A549 (cell line): ENCODE measurements around the gene EPHB1. TPM values are rescaled to one million over a fixed set of nuclear protein-coding genes. Genes with fewer than 3 reads are reported as not detected.

Experiments used
- ATAC-seq, 2 experiments: fragments of 200-7000 bp in 1 of 2; fragments of >200 bp in 1 of 2; cut with Nextera tagmentation in 1 of 2; cut with Tn5 transposase in 1 of 2; 3 replicates each; pipeline versions ENCODE4 v1.8.0 to v1.9.1; 2018 to 2020; ENCODE audit warnings: mild to moderate bottlenecking in 1 of 2, moderate library complexity in 1 of 2
- CTCF ChIA-PET: fragments of 300-600 bp; sonication (Branson Sonifier 250); formaldehyde crosslinking; extraction: SDS; loops from one replicate; lab custom pipeline; 2021; ENCODE audit warnings: antibody characterized with exemption, inconsistent platforms; lab: Yijun Ruan, JAX
- POLR2A ChIA-PET: fragments of 350-600 bp; formaldehyde crosslinking; extraction: SDS; loops from one replicate; lab custom pipeline; 2021; ENCODE audit warnings: antibody characterized with exemption, inconsistent platforms; lab: Yijun Ruan, JAX
- DNase-seq, 2 experiments: peaks; one replicate each; pipeline versions ENCODE4 v3.0.0 to v3.0.0-alpha.2; 2011 to 2016; ENCODE audit warnings: low read depth in 1 of 2, low spot score in 1 of 2
- FAIRE-seq: peaks from 2 replicates; lab custom pipeline; 2011; peaks lifted over from hg19 to GRCh38; lab: Jason Lieb, UNC
- H3K27ac ChIP-seq, 2 experiments: fragments of >200 bp; sonication (Bioruptor Twin); formaldehyde crosslinking; 3 replicates each; pipeline ENCODE4 v1.5.1; 2016 to 2017
- H3K4me1 ChIP-seq: fragments of >200 bp; sonication (Bioruptor Twin); formaldehyde crosslinking; 3 replicates; pipeline ENCODE4 v1.6.1; 2016
- H3K4me2 ChIP-seq: fragments of >200 bp; sonication (Bioruptor Twin); formaldehyde crosslinking; 3 replicates; pipeline ENCODE4 v1.6.1; 2016
- H3K4me3 ChIP-seq: fragments of >200 bp; sonication (Bioruptor Twin); formaldehyde crosslinking; 3 replicates; pipeline ENCODE4 v1.5.1; 2016
- H3K9me3 ChIP-seq: fragments of >200 bp; sonication (Bioruptor Twin); formaldehyde crosslinking; 3 replicates; pipeline ENCODE4 v1.6.1; 2016
- CBX2 ChIP-seq: fragments of 200-600 bp; sonication (generic); IDR thresholded peaks from 2 replicates; pipeline ENCODE4 v1.6.1; 2016; ENCODE audit warnings: low read depth, mild to moderate bottlenecking, borderline replicate concordance
- HDAC2 ChIP-seq: fragments of 200-600 bp; sonication (generic); IDR thresholded peaks from 2 replicates; pipeline ENCODE4 v1.6.1; 2016
- HEYL ChIP-seq: fragments of 250-450 bp; sonication (Bioruptor Pico); IDR thresholded peaks from 2 replicates; pipeline ENCODE4 v1.8.0; 2021; ENCODE audit warnings: mild to moderate bottlenecking, moderate library complexity
- HOXB5 ChIP-seq: fragments of 250-450 bp; sonication (Bioruptor Pico); IDR thresholded peaks from 2 replicates; pipeline ENCODE4 v1.5.0; 2020; ENCODE audit warnings: mild to moderate bottlenecking, moderate library complexity
- JUN ChIP-seq, 2 experiments: fragments of >200 bp; sonication (Bioruptor Twin); formaldehyde crosslinking; IDR thresholded peaks; 2 replicates in 1 of 2; 3 replicates in 1 of 2; pipeline ENCODE4 v1.6.1; 2016 to 2017
- JUNB ChIP-seq: fragments of >200 bp; sonication (Bioruptor Twin); formaldehyde crosslinking; IDR thresholded peaks from 2 replicates; pipeline ENCODE4 v1.6.1; 2016
- KDM5A ChIP-seq: fragments of 200-600 bp; sonication (generic); IDR thresholded peaks from 2 replicates; pipeline ENCODE4 v1.6.1; 2016; ENCODE audit warnings: antibody characterized with exemption, mild to moderate bottlenecking
- MAZ ChIP-seq: fragments of 150-350 bp; IDR thresholded peaks from 2 replicates; pipeline ENCODE4 v1.6.1; 2014; ENCODE audit warnings: antibody characterized with exemption, low read depth, low read length, borderline replicate concordance
- NPAS2 ChIP-seq: fragments of 250-450 bp; sonication (Bioruptor Pico); IDR thresholded peaks from 2 replicates; pipeline ENCODE4 v1.8.0; 2022; ENCODE audit warnings: mild to moderate bottlenecking, moderate library complexity, borderline replicate concordance
- PBX3 ChIP-seq: IDR thresholded peaks from 2 replicates; pipeline ENCODE4 v1.6.1; 2012
- POLR2A ChIP-seq: IDR thresholded peaks from 2 replicates; pipeline ENCODE4 v1.6.1; 2012; ENCODE audit warnings: mild to moderate bottlenecking, low read length
- RAD21 ChIP-seq, 2 experiments: fragments of >200 bp in 1 of 2; sonication (Bioruptor Twin) in 1 of 2; formaldehyde crosslinking in 1 of 2; IDR thresholded peaks in 1 of 2; conservative IDR thresholded peaks in 1 of 2; 2 replicates in 1 of 2; 3 replicates in 1 of 2; pipeline ENCODE4 v1.6.1; 2012 to 2018; ENCODE audit warnings: inconsistent platforms in 1 of 2
- RNF2 ChIP-seq: fragments of 200-600 bp; sonication (generic); IDR thresholded peaks from 2 replicates; pipeline ENCODE4 v1.6.1; 2016; ENCODE audit warnings: low read depth, mild to moderate bottlenecking, antibody characterized with exemption, moderate library complexity, borderline replicate concordance
- TP53 ChIP-seq: fragments of 250-450 bp; sonication (Bioruptor Pico); IDR thresholded peaks from 2 replicates; pipeline ENCODE4 v1.5.0; 2021; ENCODE audit warnings: mild to moderate bottlenecking, moderate library complexity
- ZNF302 ChIP-seq: fragments of 250-450 bp; sonication (Bioruptor Pico); IDR thresholded peaks from 2 replicates; pipeline ENCODE4 v1.9.0; 2021; ENCODE audit warnings: inconsistent platforms, mild to moderate bottlenecking, moderate library complexity
- WGBS: methylation state at CpG from one replicate; pipeline ENCODE4 v1.1.6; 2017; ENCODE audit errors: missing lambda C conversion rate; 5-methylcytosine and 5-hydroxymethylcytosine counted together
- polyA plus RNA-seq, 4 experiments: library from polyadenylated mRNA; depleted of rRNA in 3 of 4; stranded (reverse); fragments of >200 nt; fragmentation: RNase III in 1 of 4; extraction: RNeasy Plus Mini Kit Qiagen cat#74134 plus additional on column Dnase treatment in 1 of 4; gene quantifications; 2 replicates in 3 of 4; 3 replicates in 1 of 4; pipeline ENCODE4 v1.2.3, GENCODE V29; 2011 to 2017
- TF ChIP-seq, protein P1 (sequence below): fragments of >200 bp; sonication (Bioruptor Twin); formaldehyde crosslinking; IDR thresholded peaks from 3 replicates; pipeline ENCODE4 v1.5.1; 2016
- TF ChIP-seq, protein P2 (sequence below): fragments of >200 bp; sonication (Bioruptor Twin); formaldehyde crosslinking; IDR thresholded peaks from 2 replicates; pipeline ENCODE4 v1.6.1; 2016
- TF ChIP-seq, protein P3 (sequence below): fragments of 250-450 bp; sonication (Bioruptor Pico); IDR thresholded peaks from 2 replicates; pipeline ENCODE4 v1.5.0; 2020; ENCODE audit warnings: low read depth, mild to moderate bottlenecking, moderate library complexity

The EPHB1 gene
- polyA plus RNA-seq, 2 of the 4 experiments (the other 2 are of a cell fraction), result 0.18 to 0.21 TPM

GRCh38 chr3:135093121-135093520 lies 298.1 kb downstream of the EPHB1 start:
- Histone ChIP-seq H3K27ac (no peak overlapping the region), H3K4me2 (no peak overlapping the region), H3K4me1 (no peaks in the 10 kb centered on the region), H3K4me3 (no peak overlapping the region), H3K9me3 (no peaks in the 10 kb centered on the region)
- no peak for ATAC-seq
- CTCF ChIA-PET, result no interaction called here
- FAIRE-seq, result no peak
- DNase-seq, result no peak
- POLR2A ChIA-PET, result no interaction called here
- 3% methylated on average over 4 of the region's 4 CpGs for WGBS
- no peak for TF ChIP-seq NPAS2
- TF ChIP-seq HDAC2, result no peak
- no peak for TF ChIP-seq ZNF302
- TF ChIP-seq, protein P1, sequence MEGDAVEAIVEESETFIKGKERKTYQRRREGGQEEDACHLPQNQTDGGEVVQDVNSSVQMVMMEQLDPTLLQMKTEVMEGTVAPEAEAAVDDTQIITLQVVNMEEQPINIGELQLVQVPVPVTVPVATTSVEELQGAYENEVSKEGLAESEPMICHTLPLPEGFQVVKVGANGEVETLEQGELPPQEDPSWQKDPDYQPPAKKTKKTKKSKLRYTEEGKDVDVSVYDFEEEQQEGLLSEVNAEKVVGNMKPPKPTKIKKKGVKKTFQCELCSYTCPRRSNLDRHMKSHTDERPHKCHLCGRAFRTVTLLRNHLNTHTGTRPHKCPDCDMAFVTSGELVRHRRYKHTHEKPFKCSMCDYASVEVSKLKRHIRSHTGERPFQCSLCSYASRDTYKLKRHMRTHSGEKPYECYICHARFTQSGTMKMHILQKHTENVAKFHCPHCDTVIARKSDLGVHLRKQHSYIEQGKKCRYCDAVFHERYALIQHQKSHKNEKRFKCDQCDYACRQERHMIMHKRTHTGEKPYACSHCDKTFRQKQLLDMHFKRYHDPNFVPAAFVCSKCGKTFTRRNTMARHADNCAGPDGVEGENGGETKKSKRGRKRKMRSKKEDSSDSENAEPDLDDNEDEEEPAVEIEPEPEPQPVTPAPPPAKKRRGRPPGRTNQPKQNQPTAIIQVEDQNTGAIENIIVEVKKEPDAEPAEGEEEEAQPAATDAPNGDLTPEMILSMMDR, result no peak
- TF ChIP-seq MAZ, result no peak
- TF ChIP-seq HEYL (CRISPR knock-in tag), result no peak

- Histone ChIP-seq H3K27ac (no peak overlapping the region), H3K4me1 (no peaks in the 10 kb centered on the region), H3K4me3 (no peak overlapping the region), H3K4me2 (no peak overlapping the region), H3K9me3 (no peaks in the 10 kb centered on the region)
- 27% methylated on average over 5 of the region's 5 CpGs for WGBS
- FAIRE-seq (no peak), ATAC-seq (no peak), DNase-seq (no peak)
- CTCF ChIA-PET, result interaction anchor here (1.5 kb wide), 1 partner anchor 12 kb away, joined by 5 read pairs; no protein-coding TSS in a partner anchor
- no peak for TF ChIP-seq CBX2
- no peak for TF ChIP-seq RNF2
- TF ChIP-seq, protein P2, sequence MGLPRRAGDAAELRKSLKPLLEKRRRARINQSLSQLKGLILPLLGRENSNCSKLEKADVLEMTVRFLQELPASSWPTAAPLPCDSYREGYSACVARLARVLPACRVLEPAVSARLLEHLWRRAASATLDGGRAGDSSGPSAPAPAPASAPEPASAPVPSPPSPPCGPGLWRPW, result no peak
- TF ChIP-seq, protein P3, sequence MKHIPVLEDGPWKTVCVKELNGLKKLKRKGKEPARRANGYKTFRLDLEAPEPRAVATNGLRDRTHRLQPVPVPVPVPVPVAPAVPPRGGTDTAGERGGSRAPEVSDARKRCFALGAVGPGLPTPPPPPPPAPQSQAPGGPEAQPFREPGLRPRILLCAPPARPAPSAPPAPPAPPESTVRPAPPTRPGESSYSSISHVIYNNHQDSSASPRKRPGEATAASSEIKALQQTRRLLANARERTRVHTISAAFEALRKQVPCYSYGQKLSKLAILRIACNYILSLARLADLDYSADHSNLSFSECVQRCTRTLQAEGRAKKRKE (CRISPR knock-in tag), result no peak
- TF ChIP-seq NPAS2, result no peak
- TF ChIP-seq RAD21 (conservative IDR thresholded peaks at IDR 0.05 in 1 of 2, IDR thresholded peaks at IDR 0.05 in 1 of 2), result no peak
- no peak for TF ChIP-seq JUNB
- TF ChIP-seq KDM5A, result no peak
- no peak for TF ChIP-seq TP53 (CRISPR knock-in tag)
- TF ChIP-seq, protein P1, result no peak
- TF ChIP-seq POLR2A, result no peak
- POLR2A ChIA-PET, result no interaction called here
Observed at GRCh38 chr3:135097276-135097946, 302.4 kb downstream of the EPHB1 start.

- Histone ChIP-seq H3K27ac (no peak overlapping the region), H3K4me2 (no peak overlapping the region), H3K4me1 (no peaks in the 10 kb centered on the region), H3K9me3 (no peaks in the 10 kb centered on the region), H3K4me3 (no peak overlapping the region)
- ATAC-seq, result no peak
- ChIA-PET POLR2A (no interaction called here), CTCF (no interaction called here)
- 32% methylated on average over 5 of the region's 5 CpGs for WGBS
- no peak for DNase-seq
- TF ChIP-seq HOXB5, result no peak
- no peak for TF ChIP-seq MAZ
- no peak for TF ChIP-seq HDAC2
- TF ChIP-seq, protein P3 (CRISPR knock-in tag), result no peak
- TF ChIP-seq NPAS2, result no peak
- TF ChIP-seq PBX3, result no peak
- TF ChIP-seq JUN (IDR thresholded peaks at IDR 0.05), result no peak
- FAIRE-seq, result no peak
Observed at GRCh38 chr3:135099734-135100355, 304.8 kb downstream of the EPHB1 start.
